Cardiac muscle cell (in vitro differentiated cells and primary cell): ENCODE measurements around the gene SYCP2. TPM values are rescaled to one million over a fixed set of nuclear protein-coding genes. Genes with fewer than 3 reads are reported as not detected.

ENCODE experiments used
- DNase-seq, 2 donors: peaks; one replicate each; pipeline versions ENCODE4 v3.0.0 to v3.0.0-alpha.2; 2010 to 2017; ENCODE audit warnings: low read depth in 1 of 2, low spot score in 1 of 2
- H3K27ac ChIP-seq: fragments of 200-600 bp; sonication (generic); 2 replicates; pipeline ENCODE4 v1.5.1; 2016
- H3K27me3 ChIP-seq: fragments of 200-600 bp; sonication (generic); 2 replicates; pipeline ENCODE4 v1.6.0; 2016; ENCODE audit warnings: control low read depth
- H3K36me3 ChIP-seq: fragments of 200-600 bp; sonication (generic); 2 replicates; pipeline ENCODE4 v1.5.1; 2016; ENCODE audit warnings: control low read depth
- H3K4me1 ChIP-seq: fragments of 200-600 bp; sonication (generic); 2 replicates; pipeline ENCODE4 v1.8.1; 2017; ENCODE audit warnings: low read depth, mild to moderate bottlenecking, mixed run types
- H3K4me3 ChIP-seq: fragments of 200-600 bp; sonication (generic); 2 replicates; pipeline ENCODE4 v1.5.1; 2016; ENCODE audit warnings: mild to moderate bottlenecking
- H3K9me3 ChIP-seq: fragments of 200-600 bp; sonication (generic); 2 replicates; pipeline ENCODE4 v1.5.1; 2017; ENCODE audit warnings: low read depth, mild to moderate bottlenecking, control low read depth
- polyA plus RNA-seq: library from polyadenylated mRNA; unstranded; fragments of >200 nt; fragmentation: Nextera tagmentation; extraction: Ambion mirVana; gene quantifications from 2 replicates; pipeline ENCODE4 v1.2.1, GENCODE V29; 2016
- total RNA-seq: library from RNA; depleted of rRNA; stranded (reverse); fragments of >200 nt; gene quantifications from 2 replicates; pipeline ENCODE4 v1.2.3, GENCODE V29; 2016
- TF ChIP-seq, protein P1 (sequence below): IDR thresholded peaks from 2 replicates; pipeline ENCODE4 v1.5.1; 2012; ENCODE audit warnings: low read depth, mild to moderate bottlenecking, low read length

SYCP2 gene
- total and polyA plus RNA-seq, 2 experiments from 2014 or later = 0.60 TPM; not detected in 1

DNA sequence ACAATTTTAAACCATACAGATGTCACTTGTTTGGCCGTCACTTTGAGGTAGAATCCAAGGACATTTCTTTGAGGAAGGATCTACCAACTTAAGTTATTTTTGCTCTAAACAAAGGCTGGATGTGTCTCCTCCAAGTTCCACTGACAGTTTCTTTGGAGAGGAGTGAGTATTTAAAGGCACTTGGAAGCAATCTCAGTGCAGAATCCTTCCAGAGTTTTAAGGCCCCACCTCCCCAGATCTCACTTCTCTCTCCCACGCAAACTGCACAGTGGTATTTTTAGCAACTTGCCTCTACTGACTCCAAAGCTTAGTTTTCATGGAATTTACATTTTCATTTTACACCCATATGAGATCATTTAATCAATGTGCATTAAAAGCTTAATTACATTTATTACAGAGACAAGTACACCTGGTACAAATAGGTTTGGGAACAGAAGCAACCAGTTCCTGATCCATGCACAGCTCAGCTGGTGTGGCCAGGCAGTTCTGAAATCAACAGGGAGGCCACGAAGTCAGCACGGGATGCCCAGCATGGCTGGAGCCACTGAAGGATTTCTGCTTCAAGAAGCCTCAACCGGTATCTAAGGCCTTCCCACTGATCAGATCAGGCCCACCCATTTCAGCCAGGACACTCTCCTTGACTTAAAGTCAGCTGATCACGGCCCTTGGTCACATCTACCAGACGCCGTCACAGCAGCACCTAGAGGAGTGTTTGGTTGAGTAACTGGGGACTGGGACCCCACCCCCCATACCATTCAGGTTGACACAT, 109.8 kb downstream of the SYCP2 start:
- Histone ChIP-seq H3K36me3 (no peaks in the 10 kb centered on the region), H3K4me3 (no peak overlapping the region), H3K9me3 (no peaks in the 10 kb centered on the region), H3K27ac (no peak overlapping the region), H3K4me1 (no peaks in the 10 kb centered on the region), H3K27me3 (no peaks in the 10 kb centered on the region)
- TF ChIP-seq, protein P1, sequence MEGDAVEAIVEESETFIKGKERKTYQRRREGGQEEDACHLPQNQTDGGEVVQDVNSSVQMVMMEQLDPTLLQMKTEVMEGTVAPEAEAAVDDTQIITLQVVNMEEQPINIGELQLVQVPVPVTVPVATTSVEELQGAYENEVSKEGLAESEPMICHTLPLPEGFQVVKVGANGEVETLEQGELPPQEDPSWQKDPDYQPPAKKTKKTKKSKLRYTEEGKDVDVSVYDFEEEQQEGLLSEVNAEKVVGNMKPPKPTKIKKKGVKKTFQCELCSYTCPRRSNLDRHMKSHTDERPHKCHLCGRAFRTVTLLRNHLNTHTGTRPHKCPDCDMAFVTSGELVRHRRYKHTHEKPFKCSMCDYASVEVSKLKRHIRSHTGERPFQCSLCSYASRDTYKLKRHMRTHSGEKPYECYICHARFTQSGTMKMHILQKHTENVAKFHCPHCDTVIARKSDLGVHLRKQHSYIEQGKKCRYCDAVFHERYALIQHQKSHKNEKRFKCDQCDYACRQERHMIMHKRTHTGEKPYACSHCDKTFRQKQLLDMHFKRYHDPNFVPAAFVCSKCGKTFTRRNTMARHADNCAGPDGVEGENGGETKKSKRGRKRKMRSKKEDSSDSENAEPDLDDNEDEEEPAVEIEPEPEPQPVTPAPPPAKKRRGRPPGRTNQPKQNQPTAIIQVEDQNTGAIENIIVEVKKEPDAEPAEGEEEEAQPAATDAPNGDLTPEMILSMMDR = no peak
- no peak for DNase-seq

DNA sequence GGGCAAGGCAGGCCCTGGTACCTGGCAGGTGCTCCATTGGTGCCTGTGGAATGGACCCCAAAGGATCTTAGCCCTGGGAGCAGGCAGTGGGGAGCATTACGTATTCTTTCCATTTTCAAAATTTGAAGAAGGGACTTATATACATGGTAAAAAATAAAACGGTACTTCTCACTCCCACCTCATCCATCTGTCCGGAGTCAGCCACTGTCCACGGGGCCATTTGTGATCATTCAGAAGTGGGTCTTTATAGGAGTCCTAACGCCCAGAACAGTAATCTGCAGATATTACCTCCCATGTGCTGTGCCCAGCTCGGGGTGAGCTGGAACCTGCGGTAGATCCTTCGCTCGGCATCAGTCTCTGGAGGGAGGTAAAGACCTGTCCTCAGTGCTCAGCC, 110.4 kb downstream of the SYCP2 start:
- DNase-seq = no peak
- Histone ChIP-seq H3K27ac (no peak overlapping the region), H3K27me3 (no peaks in the 10 kb centered on the region), H3K9me3 (no peaks in the 10 kb centered on the region), H3K36me3 (no peaks in the 10 kb centered on the region), H3K4me1 (no peaks in the 10 kb centered on the region), H3K4me3 (no peak overlapping the region)
- TF ChIP-seq, protein P1 = no peak

DNA sequence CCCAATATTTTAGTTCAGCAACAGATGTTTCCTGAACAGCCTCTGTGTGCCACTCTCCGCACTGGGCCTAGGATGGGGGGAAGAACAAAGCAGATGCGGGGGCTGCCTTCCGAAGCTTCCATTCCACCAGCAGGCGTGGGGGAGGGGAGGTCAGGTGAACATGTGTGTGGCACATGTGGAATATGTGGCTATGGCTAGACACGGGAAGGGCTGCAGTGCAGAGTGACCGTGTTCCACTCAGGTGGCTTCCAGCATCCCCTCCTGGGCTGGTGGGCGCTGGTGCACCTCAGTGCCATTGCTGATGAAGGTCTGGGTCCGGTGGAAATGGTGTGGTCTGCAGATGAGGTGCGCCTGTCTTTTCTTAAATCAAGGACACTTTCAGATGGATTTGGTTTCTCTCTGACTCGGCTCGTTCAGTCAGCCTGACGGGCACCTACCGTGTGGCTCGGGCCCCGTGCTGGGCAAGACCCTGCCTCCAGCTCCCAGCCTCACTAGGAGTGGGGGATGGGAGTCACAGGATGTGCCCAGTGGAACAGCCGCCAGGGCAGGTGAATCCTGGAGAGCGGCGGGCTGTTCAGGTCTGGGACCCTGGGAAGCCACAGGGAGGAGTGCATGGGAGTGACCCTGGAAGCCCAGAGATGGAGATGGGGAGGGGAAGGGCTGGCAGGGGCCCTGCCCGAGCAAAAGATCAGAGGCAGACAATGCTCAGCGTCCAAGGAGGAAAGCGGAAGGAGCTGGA, 111.0 kb downstream of the SYCP2 start:
- no peak for DNase-seq
- no peaks in the 10 kb centered on the region for H3K27me3 ChIP-seq
- H3K4me3 ChIP-seq = no peak overlapping the region
- H3K27ac ChIP-seq = no peak overlapping the region
- TF ChIP-seq, protein P1 = no peak
- no peaks in the 10 kb centered on the region for H3K4me1 ChIP-seq
- H3K36me3 ChIP-seq = no peaks in the 10 kb centered on the region
- no peaks in the 10 kb centered on the region for H3K9me3 ChIP-seq

DNA sequence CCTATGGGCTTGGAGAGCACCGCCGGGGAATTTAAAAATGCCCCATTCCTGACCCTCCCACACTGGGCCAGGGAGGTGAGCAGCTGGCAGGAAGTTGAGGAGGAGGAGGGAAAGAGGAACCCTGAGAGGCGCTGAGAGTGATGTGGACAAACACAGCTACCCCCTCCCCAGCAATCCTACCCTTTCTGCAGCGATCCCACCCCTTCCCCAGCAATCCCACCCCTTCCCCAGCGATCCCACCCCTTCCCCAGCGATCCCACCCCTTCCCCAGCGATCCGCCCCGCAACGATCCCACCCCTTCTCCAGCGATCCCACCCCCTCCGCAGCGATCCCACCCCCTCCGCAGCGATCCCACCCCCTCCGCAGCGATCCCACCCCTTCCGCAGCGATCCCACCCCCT, 111.6 kb downstream of the SYCP2 start:
- Histone ChIP-seq H3K4me1 (no peaks in the 10 kb centered on the region), H3K36me3 (no peaks in the 10 kb centered on the region), H3K27ac (no peak overlapping the region), H3K9me3 (no peaks in the 10 kb centered on the region), H3K27me3 (no peaks in the 10 kb centered on the region), H3K4me3 (no peak overlapping the region)
- DNase-seq = no peak
- TF ChIP-seq, protein P1 = no peak

DNA sequence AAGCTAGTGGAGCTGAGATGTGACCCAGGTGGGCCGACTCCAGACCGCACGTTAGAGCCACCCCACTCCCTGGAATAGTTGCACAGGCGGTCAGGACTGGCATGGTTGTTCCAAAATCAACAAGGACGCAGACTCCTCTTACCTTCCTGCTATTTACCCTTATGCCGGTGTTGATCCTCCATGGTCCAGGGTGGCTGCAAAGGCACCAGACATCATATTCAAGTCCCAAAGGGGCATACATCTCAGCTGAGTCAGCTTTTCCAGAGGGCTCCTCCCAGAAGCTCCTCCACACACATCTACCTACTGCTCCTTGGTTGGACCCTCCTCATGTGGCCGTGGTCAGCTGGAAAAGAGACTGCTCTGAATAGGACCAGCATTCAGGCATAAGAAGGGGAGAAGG, 112.2 kb downstream of the SYCP2 start:
- H3K36me3 ChIP-seq = no peaks in the 10 kb centered on the region
- DNase-seq = no peak
- H3K27ac ChIP-seq = no peak overlapping the region
- H3K4me1 ChIP-seq = no peaks in the 10 kb centered on the region
- TF ChIP-seq, protein P1 = no peak
- no peak overlapping the region for H3K4me3 ChIP-seq
- no peaks in the 10 kb centered on the region for H3K27me3 ChIP-seq
- H3K9me3 ChIP-seq = no peaks in the 10 kb centered on the region
